Stimulated activated CD4-positive, alpha-beta T cell treated with anti-CD3 and anti-CD28 coated beads, Interleukin-15, amount 100 ng/mL, for 1 hour (primary cell): Measurements from ENCODE around the gene C1orf21.

ENCODE experiments used
- DNase-seq, 2 donors: peaks; one replicate each; pipeline ENCODE4 v3.0.0-alpha.2; 2020; ENCODE audit warnings: low read depth in 1 of 2, low spot score in 1 of 2

C1orf21 gene

GRCh38 chr1:184553845-184554244 lies 167.0 kb downstream of the C1orf21 start:
- DNase-seq = no peak

GRCh38 chr1:184555665-184556641 lies 169.1 kb downstream of the C1orf21 start:
- DNase-seq = no peak

- DNase-seq = no peak
Observed at GRCh38 chr1:184556665-184557064, 169.8 kb downstream of the C1orf21 start.

- no peak for DNase-seq
Observed at GRCh38 chr1:184557423-184558347, 170.9 kb downstream of the C1orf21 start.

- no peak for DNase-seq
Observed at GRCh38 chr1:184558691-184559090, 171.9 kb downstream of the C1orf21 start.

GRCh38 chr1:184559117-184559713 lies 172.4 kb downstream of the C1orf21 start:
- DNase-seq = no peak

- DNase-seq = no peak
Observed at GRCh38 chr1:184562806-184563205, 176.0 kb downstream of the C1orf21 start.

GRCh38 chr1:184563308-184563707 lies 176.5 kb downstream of the C1orf21 start:
- DNase-seq = no peak

- no peak for DNase-seq
Observed at GRCh38 chr1:184567009-184567408, 180.2 kb downstream of the C1orf21 start.

GRCh38 chr1:184567637-184568036 lies 180.8 kb downstream of the C1orf21 start:
- no peak for DNase-seq

GRCh38 chr1:184568148-184568547 lies 181.3 kb downstream of the C1orf21 start:
- no peak for DNase-seq

GRCh38 chr1:184569106-184569505 lies 182.3 kb downstream of the C1orf21 start:
- DNase-seq = no peak

GRCh38 chr1:184574588-184574987 lies 187.8 kb downstream of the C1orf21 start:
- DNase-seq = no peak

GRCh38 chr1:184576822-184577221 lies 190.0 kb downstream of the C1orf21 start:
- DNase-seq = no peak

GRCh38 chr1:184577319-184577718 lies 190.5 kb downstream of the C1orf21 start:
- no peak for DNase-seq

GRCh38 chr1:184582411-184582810 lies 195.6 kb downstream of the C1orf21 start:
- DNase-seq = no peak

GRCh38 chr1:184583849-184584248 lies 197.0 kb downstream of the C1orf21 start:
- DNase-seq = no peak

- DNase-seq = no peak
Observed at GRCh38 chr1:184588701-184589100, 201.9 kb downstream of the C1orf21 start.

- no peak for DNase-seq
Observed at GRCh38 chr1:184590163-184590750, 203.4 kb downstream of the C1orf21 start.

- DNase-seq = no peak
Observed at GRCh38 chr1:184593597-184593996, 206.8 kb downstream of the C1orf21 start.

GRCh38 chr1:184595596-184595995 lies 208.8 kb downstream of the C1orf21 start:
- DNase-seq = no peak
